ENCODE results near the gene HEPACAM. TPM values are rescaled to one million over a fixed set of nuclear protein-coding genes. Genes with fewer than 3 reads are reported as not detected.

The HEPACAM gene
- total RNA-seq, 1 donor from 2014 or later: under 0.01 TPM

- no peak overlapping the region for H3K4me3 ChIP-seq (ENCODE audit: low read depth, low read length)
- no peak for DNase-seq (ENCODE audit: low read depth)
- no peak for TF ChIP-seq CTCF (conservative IDR thresholded peaks at IDR 0.05; ENCODE audit: low read depth, low read length)
These were observed 20.1 kb downstream of the HEPACAM start for GRCh38 chr11:124915541-124916369.

- DNase-seq (ENCODE audit: low read depth): no peak
- TF ChIP-seq CTCF (conservative IDR thresholded peaks at IDR 0.05; ENCODE audit: low read depth, low read length): no peak
- H3K4me3 ChIP-seq (ENCODE audit: low read depth, low read length): no peak overlapping the region
These were observed 33.2 kb downstream of the HEPACAM start for GRCh38 chr11:124902616-124903015.

- no peak for DNase-seq (ENCODE audit: low read depth)
- TF ChIP-seq CTCF (conservative IDR thresholded peaks at IDR 0.05; ENCODE audit: low read depth, low read length): no peak
- H3K4me3 ChIP-seq (ENCODE audit: low read depth, low read length): no peak overlapping the region
These were observed 35.4 kb downstream of the HEPACAM start for GRCh38 chr11:124900464-124900863.

- no peak for DNase-seq (ENCODE audit: low read depth)
- TF ChIP-seq CTCF (conservative IDR thresholded peaks at IDR 0.05; ENCODE audit: low read depth, low read length): peak; percentile 10
- no peak overlapping the region for H3K4me3 ChIP-seq (ENCODE audit: low read depth, low read length)
These were observed 36.3 kb downstream of the HEPACAM start for GRCh38 chr11:124899383-124900145.

- TF ChIP-seq CTCF (conservative IDR thresholded peaks at IDR 0.05; ENCODE audit: low read depth, low read length): no peak
- no peak for DNase-seq (ENCODE audit: low read depth)
- H3K4me3 ChIP-seq (ENCODE audit: low read depth, low read length): no peak overlapping the region
These were observed 37.1 kb downstream of the HEPACAM start for GRCh38 chr11:124898711-124899110.

- no peak overlapping the region for H3K4me3 ChIP-seq (ENCODE audit: low read depth, low read length)
- peak; percentile 55 for DNase-seq (ENCODE audit: low read depth)
- no peak for TF ChIP-seq CTCF (conservative IDR thresholded peaks at IDR 0.05; ENCODE audit: low read depth, low read length)
These were observed 37.6 kb downstream of the HEPACAM start for GRCh38 chr11:124898263-124898680.
